Stimulated activated naive CD8-positive, alpha-beta T cell treated with anti-CD3 and anti-CD28 coated beads, Interleukin-15, Interleukin-2, amounts not matched to agents 100 ng/mL and 50 ng/mL, for 24 hours (primary cell): Measurements from ENCODE around the gene PEMT.

Experiments used
- H3K27ac Mint-ChIP-seq: one replicate; pipeline ENCODE4 v1.8.0; 2021; ENCODE audit warnings: mild to moderate bottlenecking, mixed read lengths
- H3K27me3 Mint-ChIP-seq: one replicate; pipeline ENCODE4 v1.8.0; 2021; ENCODE audit warnings: mixed read lengths
- H3K36me3 Mint-ChIP-seq: one replicate; pipeline ENCODE4 v1.8.0; 2021; ENCODE audit warnings: low read depth, mixed read lengths
- H3K4me1 Mint-ChIP-seq: one replicate; pipeline ENCODE4 v1.8.0; 2021; ENCODE audit warnings: low read depth, mixed read lengths
- H3K4me3 Mint-ChIP-seq: one replicate; pipeline ENCODE4 v1.8.0; 2021; ENCODE audit warnings: mild to moderate bottlenecking, mixed read lengths
- H3K9me3 Mint-ChIP-seq: one replicate; pipeline ENCODE4 v1.8.0; 2021; ENCODE audit warnings: mixed read lengths

PEMT gene

DNA sequence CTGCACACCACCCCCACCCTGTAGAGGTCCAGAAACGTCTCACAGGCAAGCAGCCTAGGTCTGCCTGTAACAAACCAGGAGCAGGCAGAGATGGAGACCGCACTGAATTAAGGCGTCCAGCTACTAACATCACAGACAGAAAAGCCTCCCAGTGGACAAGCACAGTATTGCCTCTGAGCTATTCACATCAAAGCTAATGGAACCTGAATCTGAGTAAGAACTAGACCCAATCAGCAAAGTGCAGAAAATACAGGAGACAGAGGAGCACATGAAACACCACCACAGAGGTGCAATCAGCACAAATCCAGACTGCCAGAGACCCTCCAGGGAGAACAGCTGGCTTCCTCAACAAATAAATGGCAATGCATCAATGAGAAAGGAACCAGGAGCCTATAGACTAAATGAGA is 22.2 kb upstream of the PEMT start:
- peaks cover 3% of the 10 kb centered on the region for H3K9me3 Mint-ChIP-seq
- H3K4me3 Mint-ChIP-seq, result no peak overlapping the region
- no peak overlapping the region for H3K27ac Mint-ChIP-seq
- no peaks in the 10 kb centered on the region for H3K27me3 Mint-ChIP-seq
- H3K36me3 Mint-ChIP-seq, result no peaks in the 10 kb centered on the region
- no peaks in the 10 kb centered on the region for H3K4me1 Mint-ChIP-seq

DNA sequence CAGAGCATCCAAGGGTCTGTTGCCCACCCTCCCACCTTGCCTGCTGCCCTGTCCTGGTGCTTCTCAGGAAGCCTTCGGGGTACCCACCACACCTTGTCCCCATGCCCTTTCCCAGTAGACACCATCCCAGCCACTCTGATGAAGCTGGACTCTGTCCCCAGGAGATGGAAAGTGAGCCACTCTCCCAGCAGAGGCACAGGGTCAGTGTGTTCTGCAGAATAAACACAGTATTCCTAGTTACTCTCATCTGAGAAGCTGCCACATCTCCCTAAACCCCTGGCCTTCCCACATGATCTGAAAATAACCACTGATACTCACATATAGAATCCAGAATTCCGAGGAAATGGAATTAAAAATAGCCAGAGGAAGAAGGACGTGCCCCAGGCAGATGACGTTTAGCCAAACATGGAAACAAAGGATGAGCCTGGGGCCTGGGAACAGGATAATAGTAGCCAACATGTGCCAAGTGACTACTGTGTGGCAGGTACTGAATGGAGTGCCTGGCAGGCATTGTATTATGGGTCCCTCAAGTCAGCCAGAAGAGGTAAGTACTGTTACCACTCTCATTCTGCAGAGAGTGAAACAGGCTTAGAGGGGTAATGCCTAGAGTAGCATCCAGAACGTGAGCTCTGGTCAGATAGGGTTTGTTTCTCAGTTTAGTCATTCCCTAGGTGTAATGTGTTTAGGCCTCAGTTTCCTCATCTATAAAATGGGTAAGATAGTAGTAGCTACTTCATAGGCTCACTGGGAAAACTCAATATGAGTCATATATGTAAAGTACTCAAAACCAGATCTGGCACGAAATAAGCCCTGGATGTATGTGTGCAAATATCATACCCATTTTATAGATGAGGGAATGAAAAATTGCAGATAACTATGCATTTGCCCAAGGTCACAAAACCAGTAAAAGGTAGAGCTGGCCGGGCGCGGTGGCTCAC is 20.8 kb upstream of the PEMT start:
- no peaks in the 10 kb centered on the region for H3K4me1 Mint-ChIP-seq
- H3K36me3 Mint-ChIP-seq, result no peaks in the 10 kb centered on the region
- H3K27me3 Mint-ChIP-seq, result no peaks in the 10 kb centered on the region
- peaks cover 3% of the 10 kb centered on the region for H3K9me3 Mint-ChIP-seq
- H3K27ac Mint-ChIP-seq, result no peak overlapping the region
- no peak overlapping the region for H3K4me3 Mint-ChIP-seq

DNA sequence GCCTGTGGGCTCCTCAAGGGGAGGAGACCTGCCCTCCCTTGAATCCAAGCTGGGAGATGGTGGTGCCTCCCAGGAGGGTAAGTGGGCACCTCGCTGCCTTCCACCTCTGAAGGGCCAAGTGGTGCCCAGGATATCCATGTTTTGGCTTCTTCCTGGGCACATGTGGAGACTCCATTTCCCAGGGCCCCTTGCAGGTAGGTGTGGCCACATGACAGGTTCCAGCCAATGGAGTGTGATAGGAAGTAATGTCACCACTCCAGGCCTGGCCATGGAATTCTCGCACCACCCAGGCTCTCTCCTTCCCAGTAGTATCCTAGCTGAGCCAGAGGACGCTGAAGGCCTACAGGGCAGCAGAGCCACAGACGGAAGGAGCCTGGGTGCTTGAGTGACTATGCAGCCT is 17.6 kb upstream of the PEMT start:
- peaks cover 3% of the 10 kb centered on the region for H3K9me3 Mint-ChIP-seq
- no peaks in the 10 kb centered on the region for H3K36me3 Mint-ChIP-seq
- no peak overlapping the region for H3K4me3 Mint-ChIP-seq
- H3K27me3 Mint-ChIP-seq, result no peaks in the 10 kb centered on the region
- no peaks in the 10 kb centered on the region for H3K4me1 Mint-ChIP-seq
- H3K27ac Mint-ChIP-seq, result no peak overlapping the region

DNA sequence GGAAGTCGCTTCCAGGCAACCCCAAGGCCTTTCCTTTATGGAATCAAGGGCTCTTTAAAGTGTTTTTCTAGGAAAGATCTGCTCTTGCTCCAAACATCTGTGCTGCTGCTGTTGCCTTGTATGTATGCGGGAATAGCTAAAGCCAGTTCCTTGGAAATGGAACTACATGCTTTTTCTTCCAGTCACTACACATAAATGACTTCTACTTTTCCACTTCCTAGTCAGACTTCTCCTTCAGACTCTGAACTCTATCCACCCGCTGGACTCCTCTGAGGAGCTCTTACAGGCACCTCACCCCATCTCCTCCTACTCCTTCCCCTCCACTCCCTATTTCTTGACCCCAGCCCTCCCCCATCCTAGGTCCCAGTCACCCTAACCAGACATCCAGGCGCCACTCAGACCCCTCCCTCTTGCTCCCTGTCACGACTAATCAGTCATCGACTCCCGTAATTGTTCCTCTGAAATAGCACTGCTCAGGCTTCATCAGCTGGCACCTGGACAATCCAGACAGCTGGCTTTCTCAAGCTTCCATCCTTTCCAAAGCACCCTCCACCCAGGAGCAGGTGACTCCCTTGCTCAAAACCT is 15.0 kb upstream of the PEMT start:
- H3K4me3 Mint-ChIP-seq, result no peak overlapping the region
- no peaks in the 10 kb centered on the region for H3K36me3 Mint-ChIP-seq
- no peaks in the 10 kb centered on the region for H3K27me3 Mint-ChIP-seq
- no peak overlapping the region for H3K27ac Mint-ChIP-seq
- no peaks in the 10 kb centered on the region for H3K4me1 Mint-ChIP-seq
- H3K9me3 Mint-ChIP-seq, result no peaks in the 10 kb centered on the region

DNA sequence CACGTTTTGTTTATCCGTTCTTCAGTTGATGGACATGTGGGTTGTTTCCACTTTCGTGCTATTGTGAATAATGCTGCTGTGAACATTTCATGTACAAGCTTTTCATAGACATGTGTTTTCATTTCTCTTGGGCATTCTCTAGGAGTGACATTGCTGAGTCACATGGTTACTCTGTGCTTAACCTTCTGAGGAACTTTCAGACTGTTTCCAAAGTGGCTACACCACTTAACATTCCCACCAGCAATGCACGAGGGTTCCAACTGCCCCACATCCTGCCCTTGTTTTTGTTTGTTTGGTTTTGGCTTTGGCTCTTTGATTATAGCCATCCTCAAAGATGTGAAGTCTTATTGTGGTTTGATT is 14.2 kb upstream of the PEMT start:
- Mint-ChIP-seq H3K4me1 (no peaks in the 10 kb centered on the region), H3K27ac (no peak overlapping the region), H3K36me3 (no peaks in the 10 kb centered on the region), H3K4me3 (no peak overlapping the region), H3K27me3 (no peaks in the 10 kb centered on the region), H3K9me3 (no peaks in the 10 kb centered on the region)

DNA sequence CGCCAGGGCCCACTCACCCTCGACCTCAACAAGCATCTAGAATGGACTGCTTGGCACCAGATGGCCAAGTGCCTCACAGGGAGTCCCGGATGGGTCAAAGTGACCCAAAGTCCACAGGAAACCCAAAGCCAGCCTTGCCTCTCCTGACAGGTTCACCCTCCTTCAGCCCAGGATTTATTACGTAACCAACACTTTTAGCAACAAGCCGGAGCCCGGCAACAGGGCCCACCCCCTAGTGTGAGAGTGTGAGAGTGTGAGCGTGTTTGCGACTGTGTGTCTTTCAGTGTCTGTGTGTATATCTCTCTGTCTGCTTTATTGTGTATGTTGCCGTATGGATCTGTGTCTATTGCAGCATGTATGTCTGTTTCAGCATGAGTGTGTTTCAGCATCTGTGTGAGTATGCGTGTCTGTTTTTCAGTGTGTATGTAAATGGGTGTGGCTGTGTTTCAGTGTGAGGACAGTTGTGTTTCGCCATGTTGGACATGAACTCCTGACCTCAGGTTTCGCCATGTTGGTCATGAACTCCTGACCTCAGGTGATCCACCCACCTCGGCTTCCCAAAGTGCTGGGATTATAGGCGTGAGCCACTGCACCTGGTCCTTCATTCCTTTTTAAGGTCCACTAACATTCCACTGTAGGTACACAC is 13.7 kb upstream of the PEMT start:
- Mint-ChIP-seq H3K9me3 (no peaks in the 10 kb centered on the region), H3K27me3 (no peaks in the 10 kb centered on the region), H3K27ac (no peak overlapping the region), H3K4me3 (no peak overlapping the region), H3K36me3 (no peaks in the 10 kb centered on the region), H3K4me1 (no peaks in the 10 kb centered on the region)

DNA sequence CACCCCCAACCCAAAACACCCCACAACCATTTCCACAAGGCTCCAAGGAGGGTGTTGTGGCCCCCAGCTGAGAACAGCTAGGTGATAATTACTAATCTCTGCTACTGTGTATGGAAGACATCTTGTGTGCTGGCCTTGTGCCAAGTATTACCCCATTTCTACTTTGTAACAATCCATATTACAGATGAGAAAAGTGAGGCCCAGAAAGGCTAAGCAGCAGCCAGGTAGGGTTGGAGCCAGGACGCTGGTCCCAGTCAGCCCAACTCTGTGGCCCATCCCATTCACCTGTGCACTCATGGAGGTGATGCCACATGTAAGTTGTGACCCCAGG is 12.4 kb upstream of the PEMT start:
- no peak overlapping the region for H3K4me3 Mint-ChIP-seq
- H3K27me3 Mint-ChIP-seq, result no peaks in the 10 kb centered on the region
- no peak overlapping the region for H3K27ac Mint-ChIP-seq
- no peaks in the 10 kb centered on the region for H3K9me3 Mint-ChIP-seq
- no peaks in the 10 kb centered on the region for H3K36me3 Mint-ChIP-seq
- no peaks in the 10 kb centered on the region for H3K4me1 Mint-ChIP-seq

DNA sequence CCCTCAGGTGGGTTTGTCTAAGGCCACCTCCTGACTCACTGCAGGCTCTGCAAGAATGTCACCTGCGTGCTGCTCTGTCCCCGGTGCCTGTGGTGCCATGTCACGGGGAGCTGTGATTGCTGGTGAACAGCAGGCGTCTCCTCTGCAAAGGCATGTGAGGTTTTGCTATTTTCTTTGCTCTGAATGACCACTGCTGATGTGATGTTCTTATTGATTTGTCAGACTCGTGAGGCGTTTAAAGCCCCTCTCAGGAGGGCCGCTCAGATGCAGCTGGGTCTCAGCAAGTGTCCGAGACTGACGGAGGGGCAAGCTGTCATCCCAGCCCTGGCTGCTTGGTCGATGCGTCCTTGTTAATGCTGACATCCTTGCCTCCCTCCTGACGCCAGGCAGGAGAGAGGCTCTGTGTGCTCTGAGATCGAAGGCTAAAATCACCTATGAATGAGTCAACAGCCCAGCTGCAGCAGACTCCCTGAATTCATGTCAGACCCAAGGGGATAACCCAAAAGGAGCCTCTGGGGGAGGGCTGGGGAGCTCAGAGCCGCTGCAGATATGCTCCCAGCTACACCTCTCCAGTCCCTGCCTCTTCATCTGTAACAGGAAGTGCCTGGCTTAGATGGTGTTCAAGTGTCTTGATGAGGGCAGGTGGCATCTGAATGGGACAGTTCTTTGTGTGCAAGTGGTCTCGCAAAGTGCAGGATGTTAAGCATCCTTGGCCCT is 11.8 kb upstream of the PEMT start:
- no peaks in the 10 kb centered on the region for H3K9me3 Mint-ChIP-seq

DNA sequence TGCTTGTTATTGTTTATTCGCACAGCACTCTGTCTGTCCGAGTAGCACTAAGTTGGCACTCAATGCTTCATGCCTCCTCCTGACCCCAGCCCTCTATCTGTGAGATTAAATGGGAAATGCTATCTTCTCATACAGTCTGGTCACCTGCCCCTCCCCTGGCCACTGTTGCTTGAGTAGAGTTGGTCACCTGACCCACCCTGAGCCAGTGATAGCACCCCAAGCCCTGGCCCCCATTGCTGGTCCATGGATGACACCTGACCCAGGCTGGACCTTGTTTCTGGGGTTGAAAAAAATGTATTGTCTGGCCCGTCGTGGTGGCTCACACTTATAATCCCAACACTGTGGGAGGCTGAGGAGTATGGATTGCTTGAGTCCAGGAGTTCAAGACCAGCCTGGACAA is 8.5 kb upstream of the PEMT start:
- no peaks in the 10 kb centered on the region for H3K4me1 Mint-ChIP-seq
- H3K4me3 Mint-ChIP-seq, result no peak overlapping the region
- no peaks in the 10 kb centered on the region for H3K9me3 Mint-ChIP-seq
- H3K27me3 Mint-ChIP-seq, result no peaks in the 10 kb centered on the region
- H3K27ac Mint-ChIP-seq, result no peak overlapping the region
- no peaks in the 10 kb centered on the region for H3K36me3 Mint-ChIP-seq

More for the DNA sequence above, 11.8 kb upstream of the PEMT start:
- no peaks in the 10 kb centered on the region for H3K36me3 Mint-ChIP-seq
- no peaks in the 10 kb centered on the region for H3K4me1 Mint-ChIP-seq
- no peaks in the 10 kb centered on the region for H3K27me3 Mint-ChIP-seq
- H3K27ac Mint-ChIP-seq, result no peak overlapping the region
- H3K4me3 Mint-ChIP-seq, result no peak overlapping the region

DNA sequence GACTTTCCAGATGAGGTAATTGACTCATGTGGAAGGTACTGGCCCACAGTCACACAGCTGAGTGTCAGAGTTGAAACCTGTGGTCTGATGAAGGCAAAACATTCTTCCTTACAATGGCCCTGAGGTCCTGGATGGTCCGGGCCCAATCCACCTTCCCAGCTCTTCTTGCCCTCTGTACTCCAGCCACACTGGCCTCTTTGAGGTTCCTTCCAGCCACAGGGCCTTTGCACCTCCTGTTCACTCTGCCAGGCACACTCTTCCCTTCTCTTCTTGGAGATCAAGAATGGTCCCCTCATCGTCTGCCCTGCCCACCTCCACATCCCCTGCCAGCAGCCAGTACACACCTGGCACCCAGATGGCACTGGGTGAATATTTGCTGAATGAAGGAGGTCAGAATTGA is 6.5 kb upstream of the PEMT start:
- Mint-ChIP-seq H3K36me3 (no peaks in the 10 kb centered on the region), H3K27ac (no peak overlapping the region), H3K4me3 (no peak overlapping the region), H3K9me3 (no peaks in the 10 kb centered on the region), H3K4me1 (peaks cover under 1% of the 10 kb centered on the region), H3K27me3 (no peaks in the 10 kb centered on the region)

DNA sequence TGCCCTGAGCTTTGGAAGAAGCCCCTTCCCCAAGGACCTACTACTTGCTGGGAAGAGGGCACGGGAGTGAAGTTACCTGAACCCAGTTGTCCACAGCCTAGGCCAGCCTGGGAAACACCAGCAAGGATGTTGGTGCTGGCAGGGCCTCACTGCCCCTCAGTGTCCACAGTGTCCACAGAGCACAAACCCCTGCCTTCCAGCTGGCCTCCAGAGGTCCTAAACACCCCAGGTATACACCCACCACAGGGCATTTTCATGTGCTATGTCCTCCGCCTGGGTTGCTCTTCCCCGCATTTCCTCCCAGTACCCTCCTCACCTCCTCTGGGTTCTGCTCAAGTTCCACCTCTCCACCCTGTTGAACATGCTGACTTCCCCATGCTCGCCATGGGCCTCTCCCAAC is 4.2 kb upstream of the PEMT start:
- H3K4me1 Mint-ChIP-seq, result peaks cover 14% of the 10 kb centered on the region
- no peaks in the 10 kb centered on the region for H3K9me3 Mint-ChIP-seq
- no peaks in the 10 kb centered on the region for H3K27me3 Mint-ChIP-seq
- H3K4me3 Mint-ChIP-seq, result no peak overlapping the region
- no peaks in the 10 kb centered on the region for H3K36me3 Mint-ChIP-seq
- H3K27ac Mint-ChIP-seq, result no peak overlapping the region

DNA sequence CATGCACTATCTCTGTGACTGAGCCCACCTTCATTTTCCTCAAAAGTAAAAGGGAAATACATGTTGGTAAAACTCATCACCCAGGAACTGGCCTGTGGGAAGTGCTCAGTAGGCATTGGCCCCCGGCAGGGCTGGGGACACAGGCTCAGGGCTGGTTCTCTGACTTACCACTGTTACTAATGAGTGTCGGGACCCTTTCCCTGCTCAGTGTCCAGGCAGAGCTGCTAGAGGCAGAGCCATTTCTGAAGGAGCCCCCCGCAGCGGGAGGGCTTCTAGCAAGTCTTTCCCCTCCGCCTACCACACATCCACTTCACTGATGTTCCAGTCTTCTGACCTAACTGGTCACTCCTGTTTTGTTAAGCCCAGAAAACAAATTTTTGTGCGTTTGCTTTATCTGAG is 1.7 kb upstream of the PEMT start:
- H3K9me3 Mint-ChIP-seq, result no peaks in the 10 kb centered on the region

DNA sequence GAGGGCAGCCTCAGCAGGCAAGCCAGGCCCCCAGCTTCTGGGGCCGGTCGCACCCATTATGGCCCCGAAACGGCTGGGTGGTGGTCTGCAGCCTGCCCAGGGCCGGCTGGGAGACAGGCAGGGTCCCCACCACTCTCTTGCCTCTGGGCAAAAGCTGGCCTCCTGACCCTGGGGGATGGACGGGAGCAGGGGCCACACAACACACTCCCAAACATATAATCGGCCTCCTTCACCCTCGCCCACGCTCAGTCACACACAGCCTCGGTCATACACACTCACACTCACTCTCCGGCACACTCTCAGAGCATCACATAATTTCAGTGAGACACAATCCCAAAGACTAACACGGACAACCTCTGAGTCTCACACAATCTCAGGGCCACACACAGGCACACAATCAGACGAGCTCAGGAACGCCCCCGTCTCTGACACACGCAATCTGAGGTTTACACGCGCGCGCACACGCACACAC is 589 bp downstream of the PEMT start:
- peak overlapping the region; percentile 96 for H3K4me3 Mint-ChIP-seq

More for the DNA sequence above, 1.7 kb upstream of the PEMT start:
- peaks cover 21% of the 10 kb centered on the region for H3K4me1 Mint-ChIP-seq
- no peaks in the 10 kb centered on the region for H3K36me3 Mint-ChIP-seq
- peak overlapping the region; percentile 96 for H3K4me3 Mint-ChIP-seq
- peak overlapping the region; percentile 95 for H3K27ac Mint-ChIP-seq
- H3K27me3 Mint-ChIP-seq, result no peaks in the 10 kb centered on the region

DNA sequence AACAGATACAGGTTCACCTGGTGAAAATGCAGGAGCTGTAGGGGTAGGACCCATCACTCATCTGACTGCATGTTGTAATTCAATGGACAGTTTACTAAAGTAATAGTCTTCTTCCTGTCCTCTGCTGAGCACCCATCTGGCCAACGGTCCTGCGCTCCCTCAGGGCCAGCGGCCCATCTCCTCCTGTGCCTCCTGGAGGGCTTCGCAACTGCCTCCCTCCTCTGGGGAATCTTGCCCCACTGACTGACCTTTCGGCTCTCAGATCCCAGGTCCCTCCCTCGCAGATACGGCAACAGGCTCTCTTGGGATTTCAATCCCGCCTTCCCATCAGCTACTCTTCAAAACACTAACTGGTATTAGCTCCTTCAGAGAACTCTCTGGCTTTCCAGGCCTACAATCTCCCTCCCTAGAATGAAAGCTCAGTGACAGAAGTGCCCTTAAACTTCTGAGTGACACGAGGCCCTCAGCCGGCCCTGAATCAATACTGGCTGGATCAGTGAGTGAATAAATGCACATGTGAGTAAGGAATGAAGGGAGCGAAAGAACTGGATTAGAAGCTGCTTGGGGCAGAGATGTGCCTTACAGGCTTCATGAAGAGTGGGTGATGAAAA is 1.3 kb downstream of the PEMT start:
- H3K36me3 Mint-ChIP-seq, result no peaks in the 10 kb centered on the region
- H3K4me3 Mint-ChIP-seq, result peak overlapping the region; percentile 96
- H3K27me3 Mint-ChIP-seq, result no peaks in the 10 kb centered on the region
- H3K9me3 Mint-ChIP-seq, result no peaks in the 10 kb centered on the region
- H3K27ac Mint-ChIP-seq, result peak overlapping the region; percentile 74
- H3K4me1 Mint-ChIP-seq, result peaks cover 29% of the 10 kb centered on the region

More for the DNA sequence above, 589 bp downstream of the PEMT start:
- H3K36me3 Mint-ChIP-seq, result no peaks in the 10 kb centered on the region
- H3K27ac Mint-ChIP-seq, result peak overlapping the region; percentile 95
- no peaks in the 10 kb centered on the region for H3K27me3 Mint-ChIP-seq
- H3K9me3 Mint-ChIP-seq, result no peaks in the 10 kb centered on the region
- H3K4me1 Mint-ChIP-seq, result peaks cover 24% of the 10 kb centered on the region
